Measurements from ENCODE around the gene IGFALS.

DNA sequence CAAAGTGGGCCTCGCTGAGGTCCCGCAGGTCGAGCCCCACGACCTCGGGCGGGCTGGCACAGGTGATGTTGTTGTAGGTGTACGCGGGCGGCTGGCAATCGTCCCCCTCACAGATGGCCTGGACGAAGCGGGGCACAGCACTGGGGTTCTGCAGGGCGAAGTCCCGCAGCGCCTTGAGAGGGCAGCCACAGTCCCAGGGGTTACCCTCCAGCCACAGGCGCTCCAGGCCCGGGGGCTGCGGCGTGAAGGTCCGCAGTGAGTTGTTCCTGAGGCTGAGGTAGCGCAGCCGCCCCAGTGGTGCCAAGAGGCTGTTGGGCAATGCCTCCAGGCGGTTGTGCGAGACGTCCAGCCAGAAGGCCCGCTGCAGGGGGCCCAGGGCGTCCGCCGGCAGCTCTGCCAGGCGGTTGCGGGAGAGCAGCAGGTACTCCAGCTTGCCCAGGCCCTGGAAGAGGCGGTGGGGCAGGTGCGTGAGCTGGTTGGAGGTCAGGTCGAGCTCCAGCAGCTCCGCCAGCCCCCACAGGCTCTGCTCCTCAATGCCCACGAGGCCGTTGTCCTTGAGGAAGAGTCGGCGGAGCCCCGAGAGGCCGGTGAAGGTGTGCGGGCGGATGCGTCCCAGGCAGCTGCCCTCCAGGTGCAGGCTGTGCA lies 2.8 kb downstream of the IGFALS start:
- TF ChIP-seq SUZ12 (IDR thresholded peaks at IDR 0.05), result no peak
- TF ChIP-seq, protein P1, sequence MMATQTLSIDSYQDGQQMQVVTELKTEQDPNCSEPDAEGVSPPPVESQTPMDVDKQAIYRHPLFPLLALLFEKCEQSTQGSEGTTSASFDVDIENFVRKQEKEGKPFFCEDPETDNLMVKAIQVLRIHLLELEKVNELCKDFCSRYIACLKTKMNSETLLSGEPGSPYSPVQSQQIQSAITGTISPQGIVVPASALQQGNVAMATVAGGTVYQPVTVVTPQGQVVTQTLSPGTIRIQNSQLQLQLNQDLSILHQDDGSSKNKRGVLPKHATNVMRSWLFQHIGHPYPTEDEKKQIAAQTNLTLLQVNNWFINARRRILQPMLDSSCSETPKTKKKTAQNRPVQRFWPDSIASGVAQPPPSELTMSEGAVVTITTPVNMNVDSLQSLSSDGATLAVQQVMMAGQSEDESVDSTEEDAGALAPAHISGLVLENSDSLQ (IDR thresholded peaks at IDR 0.05), result no peak
- no peak for TF ChIP-seq FOXA1 (IDR thresholded peaks at IDR 0.05)
- no peak for TF ChIP-seq SP1 (IDR thresholded peaks at IDR 0.05)
- TF ChIP-seq FOXM1 (IDR thresholded peaks at IDR 0.05; ENCODE audit: borderline replicate concordance), result no peak
